GM13977 (cell line): ENCODE data around the gene NANOG.
"Not testable (repeated sequence)": the region's sequence is repeated elsewhere in the genome, so short reads cannot be mapped to it uniquely, and the experiment has no call there.

Experiments used
- DNase-seq: peaks from one replicate; pipeline ENCODE4 v3.0.0; 2012; ENCODE audit warnings: low spot score
- in situ Hi-C: fragments of 300-500 bp; cut with MboI; formaldehyde crosslinking; loops from one replicate; pipeline ENCODE4 v1.12.0; 2022; ENCODE audit warnings: low sequenced_read_pairs, low pct_unique_long_range_greater_than_20kb, mixed read lengths, inconsistent platforms; ENCODE audit not compliant: unreplicated experiment
- TF ChIP-seq, protein P1 (sequence below): IDR thresholded peaks from 2 replicates; pipeline ENCODE4 v1.5.1; 2012; ENCODE audit warnings: mild to moderate bottlenecking, control low read depth; ENCODE audit not compliant: insufficient read depth; ENCODE audit errors: extremely low read depth, missing control alignments

NANOG gene

DNA sequence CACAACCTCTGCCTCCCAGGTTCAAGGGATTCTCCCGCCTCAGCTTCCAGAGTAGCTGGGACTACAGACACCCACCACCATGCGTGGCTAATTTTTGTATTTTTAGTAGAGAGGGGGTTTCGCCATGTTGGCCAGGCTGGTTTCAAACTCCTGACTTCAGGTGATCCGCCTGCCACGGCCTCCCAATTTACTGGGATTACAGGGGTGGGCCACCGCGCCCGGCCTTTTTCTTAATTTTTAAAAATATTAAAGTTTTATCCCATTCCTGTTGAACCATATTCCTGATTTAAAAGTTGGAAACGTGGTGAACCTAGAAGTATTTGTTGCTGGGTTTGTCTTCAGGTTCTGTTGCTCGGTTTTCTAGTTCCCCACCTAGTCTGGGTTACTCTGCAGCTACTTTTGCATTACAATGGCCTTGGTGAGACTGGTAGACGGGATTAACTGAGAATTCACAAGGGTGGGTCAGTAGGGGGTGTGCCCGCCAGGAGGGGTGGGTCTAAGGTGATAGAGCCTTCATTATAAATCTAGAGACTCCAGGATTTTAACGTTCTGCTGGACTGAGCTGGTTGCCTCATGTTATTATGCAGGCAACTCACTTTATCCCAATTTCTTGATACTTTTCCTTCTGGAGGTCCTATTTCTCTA, at the start of gene NANOG:
NANOG (plus strand) TSS at position 519 of the 645 bp plus-strand sequence. CDS start 213 bp downstream, outside the sequence.
- in situ Hi-C loops, DNase-seq: not testable (repeated sequence)

DNA sequence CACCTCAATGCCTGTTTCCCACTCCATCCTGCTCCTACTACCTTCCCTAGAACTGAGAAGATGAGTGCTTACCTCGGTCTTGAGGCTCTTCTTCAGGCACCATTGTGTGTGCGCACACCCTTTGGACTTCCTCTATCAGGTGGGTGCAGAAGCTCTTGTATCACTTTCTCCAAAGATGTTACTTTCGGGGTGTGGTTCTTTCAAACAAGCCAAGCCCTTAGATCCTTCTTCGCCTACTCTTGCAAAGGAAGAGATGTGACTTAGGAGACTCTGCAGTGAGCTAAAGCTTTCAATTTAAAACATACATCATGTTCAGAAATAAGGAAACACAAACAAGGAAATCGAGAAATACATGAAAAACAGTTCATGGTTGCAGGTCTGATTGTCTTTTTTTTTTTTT, 42.0 kb upstream of the NANOG start, which contains the start of gene CLEC4C:
CLEC4C (minus strand) TSS at position 130 of the 400 bp plus-strand sequence; CDS start at position 103, 27 bp downstream.
- no peak for DNase-seq
- in situ Hi-C loops: no loop called here
- TF ChIP-seq, protein P1, sequence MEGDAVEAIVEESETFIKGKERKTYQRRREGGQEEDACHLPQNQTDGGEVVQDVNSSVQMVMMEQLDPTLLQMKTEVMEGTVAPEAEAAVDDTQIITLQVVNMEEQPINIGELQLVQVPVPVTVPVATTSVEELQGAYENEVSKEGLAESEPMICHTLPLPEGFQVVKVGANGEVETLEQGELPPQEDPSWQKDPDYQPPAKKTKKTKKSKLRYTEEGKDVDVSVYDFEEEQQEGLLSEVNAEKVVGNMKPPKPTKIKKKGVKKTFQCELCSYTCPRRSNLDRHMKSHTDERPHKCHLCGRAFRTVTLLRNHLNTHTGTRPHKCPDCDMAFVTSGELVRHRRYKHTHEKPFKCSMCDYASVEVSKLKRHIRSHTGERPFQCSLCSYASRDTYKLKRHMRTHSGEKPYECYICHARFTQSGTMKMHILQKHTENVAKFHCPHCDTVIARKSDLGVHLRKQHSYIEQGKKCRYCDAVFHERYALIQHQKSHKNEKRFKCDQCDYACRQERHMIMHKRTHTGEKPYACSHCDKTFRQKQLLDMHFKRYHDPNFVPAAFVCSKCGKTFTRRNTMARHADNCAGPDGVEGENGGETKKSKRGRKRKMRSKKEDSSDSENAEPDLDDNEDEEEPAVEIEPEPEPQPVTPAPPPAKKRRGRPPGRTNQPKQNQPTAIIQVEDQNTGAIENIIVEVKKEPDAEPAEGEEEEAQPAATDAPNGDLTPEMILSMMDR: no peak

DNA sequence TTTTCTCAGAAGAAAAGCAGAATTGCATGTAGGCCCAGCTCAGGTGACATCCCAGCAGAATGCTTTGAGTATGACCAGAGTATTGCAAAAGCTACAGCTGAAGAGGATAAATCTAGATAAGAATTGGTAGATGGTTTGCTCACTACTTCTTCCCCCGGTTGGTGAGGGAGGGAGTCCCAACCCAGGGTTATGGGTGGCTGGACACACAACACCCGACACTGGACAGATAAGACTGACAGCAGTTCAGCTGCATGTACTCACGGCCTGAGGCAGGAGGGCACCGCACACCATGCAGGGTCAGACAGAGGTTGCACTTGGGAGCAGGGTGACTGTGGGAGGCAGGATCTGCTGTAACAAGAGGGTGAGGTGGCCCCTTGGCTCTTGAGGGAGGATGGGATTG, 40.4 kb upstream of the NANOG start:
- DNase-seq: no peak
- in situ Hi-C loops: no loop called here
- TF ChIP-seq, protein P1: no peak

DNA sequence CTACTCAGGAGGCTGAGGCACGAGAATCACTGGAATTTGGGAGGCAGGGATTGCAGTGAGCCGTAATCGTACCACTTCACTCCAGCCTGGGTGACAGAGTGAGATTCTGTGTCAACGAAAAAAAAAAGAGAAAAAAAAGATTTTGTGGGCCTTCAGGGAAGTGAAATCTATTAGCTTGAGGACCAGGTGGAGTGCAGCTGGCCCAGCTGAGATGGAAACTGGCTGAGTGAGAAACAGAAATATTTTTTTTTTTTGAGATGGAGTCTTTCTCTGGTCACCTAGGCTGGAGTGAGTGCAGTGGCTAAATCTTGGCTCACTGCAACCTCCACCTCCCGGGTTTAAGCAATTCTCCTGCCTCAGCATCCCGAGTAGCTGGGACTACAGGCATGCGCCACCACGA, 39.8 kb upstream of the NANOG start:
- no peak for DNase-seq
- TF ChIP-seq, protein P1: no peak
- in situ Hi-C loops: no loop called here

DNA sequence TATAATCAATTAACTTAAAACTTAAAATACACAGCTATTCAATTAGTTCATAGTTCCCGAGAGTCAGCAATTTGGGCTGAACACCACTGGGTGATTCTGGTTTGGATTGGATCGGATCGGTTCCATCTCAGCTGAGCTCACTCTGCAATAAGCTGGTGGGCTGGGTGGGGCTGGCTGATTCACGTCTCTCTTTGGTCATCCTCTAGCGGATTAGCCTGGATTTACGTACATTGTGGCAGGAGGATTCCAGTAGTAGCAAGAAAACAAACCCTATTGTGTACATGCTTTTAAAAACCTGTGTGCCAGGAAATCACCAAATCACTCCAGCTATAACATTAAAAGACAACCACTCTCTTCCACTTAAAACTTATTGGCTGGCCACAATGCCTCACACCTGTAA, 38.9 kb upstream of the NANOG start:
- in situ Hi-C loops: no loop called here
- TF ChIP-seq, protein P1: no peak
- DNase-seq: no peak

DNA sequence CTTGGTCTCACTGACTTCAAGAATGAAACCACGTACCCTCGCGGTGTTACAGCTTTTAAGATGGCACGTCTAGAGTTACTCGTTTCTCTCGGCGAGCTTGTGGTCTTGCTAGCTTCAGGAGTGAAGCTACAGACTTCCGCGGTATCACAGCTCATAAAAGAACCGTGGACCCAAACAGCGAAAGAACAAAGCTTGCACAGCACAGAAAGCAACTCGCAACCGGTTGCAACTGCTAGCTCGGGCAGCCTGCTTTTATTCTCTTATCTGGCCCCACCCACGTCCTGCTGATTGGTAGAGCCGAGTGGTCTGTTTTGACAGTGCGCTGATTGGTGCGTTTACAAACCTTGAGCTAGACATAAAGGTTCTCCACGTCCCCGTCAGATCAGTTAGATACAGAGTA, 37.8 kb upstream of the NANOG start:
- in situ Hi-C loops: no loop called here
- no peak for DNase-seq
- TF ChIP-seq, protein P1: no peak

DNA sequence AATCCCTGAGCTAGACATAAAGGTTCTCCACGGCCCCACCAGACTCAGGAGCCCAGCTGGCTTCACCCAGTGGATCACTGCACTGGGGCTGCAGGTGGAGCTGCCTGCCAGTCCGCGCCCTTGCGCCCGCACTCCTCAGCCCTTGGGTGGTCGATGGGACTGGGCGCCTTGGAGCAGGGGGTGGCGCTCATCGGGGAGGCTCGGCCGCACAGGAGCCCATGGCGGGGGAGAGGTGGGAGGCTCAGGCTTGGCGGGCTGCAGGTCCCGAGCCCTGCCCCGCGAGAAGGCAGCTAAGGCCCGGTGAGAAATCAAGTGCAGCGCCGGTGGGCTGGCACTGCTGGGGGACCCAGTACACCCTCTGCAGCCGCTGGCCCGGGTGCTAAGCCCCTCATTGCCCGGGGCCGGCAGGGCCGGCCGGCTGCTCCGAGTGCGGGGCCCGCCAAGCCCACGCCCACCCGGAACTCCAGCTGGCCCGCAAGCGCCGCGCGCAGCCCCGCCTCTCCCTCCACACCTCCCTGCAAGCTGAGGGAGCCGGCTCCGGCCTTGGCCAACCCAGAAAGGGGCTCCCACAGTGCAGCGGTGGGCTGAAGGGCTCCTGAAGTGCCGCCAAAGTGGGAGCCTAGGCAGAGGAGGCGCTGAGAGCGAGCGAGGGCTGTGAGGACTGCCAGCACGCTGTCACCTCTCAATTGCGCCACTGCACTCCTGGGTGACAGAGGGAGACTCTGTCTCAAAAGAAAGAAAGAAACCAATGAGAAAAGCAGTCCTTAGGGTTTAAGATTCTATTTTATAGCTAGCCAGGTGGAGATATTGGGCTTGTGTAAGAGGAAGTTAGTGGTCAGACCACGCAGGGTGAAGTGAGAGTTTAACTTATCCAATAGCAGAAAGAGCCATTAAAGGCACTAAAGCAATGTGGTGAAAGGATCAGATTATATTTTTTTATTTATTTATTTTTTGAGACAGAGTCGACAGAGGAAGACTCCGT, 37.0 kb upstream of the NANOG start:
- in situ Hi-C loops, DNase-seq: not testable (repeated sequence)

DNA sequence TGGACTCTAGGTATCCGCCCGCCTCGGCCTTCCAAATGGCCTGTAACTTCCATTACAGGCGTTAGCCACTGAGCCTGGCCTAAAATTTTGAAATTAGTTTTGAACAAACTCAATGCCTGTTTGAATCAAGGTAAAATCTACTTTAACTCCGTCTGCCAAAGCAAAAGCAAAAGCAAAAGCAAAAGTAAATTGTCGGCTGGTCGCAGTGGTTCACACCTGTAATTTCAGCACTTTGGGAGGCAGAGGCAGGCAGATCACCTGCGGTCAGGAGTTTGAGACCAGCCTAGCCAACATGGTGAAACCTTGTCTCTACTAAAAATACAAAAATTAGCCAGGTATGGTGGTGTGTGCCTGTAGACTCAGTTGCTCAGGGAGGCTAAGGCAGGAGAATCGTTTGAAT, 33.5 kb upstream of the NANOG start:
- in situ Hi-C loops, DNase-seq: not testable (repeated sequence)
